Activated CD8-positive, alpha-beta T cell treated with anti-CD3 and anti-CD28 coated beads for 36 hours (primary cell): ENCODE measurements around the gene ACTL10. TPM values are rescaled to one million over a fixed set of nuclear protein-coding genes. Genes with fewer than 3 reads are reported as not detected.

Source experiments
- ATAC-seq: fragments of 200-7000 bp; cut with Tn5 transposase; one replicate; pipeline ENCODE4 v1.10.0; 2021; ENCODE audit warnings: mild to moderate bottlenecking, moderate library complexity
- CTCF ChIA-PET: fragments of 350-600 bp; sonication (Branson Sonifier 250); formaldehyde crosslinking; loops from one replicate; lab custom pipeline; 2021; ENCODE audit warnings: antibody characterized with exemption; lab: Charles Lee
- POLR2A ChIA-PET: fragments of 350-600 bp; sonication (Branson Sonifier 250); formaldehyde crosslinking; loops from one replicate; lab custom pipeline; 2021; ENCODE audit warnings: antibody characterized with exemption; lab: Charles Lee
- DNase-seq: peaks from one replicate; pipeline ENCODE4 v3.0.0-alpha.2; 2020
- H3K27ac Mint-ChIP-seq: one replicate; pipeline ENCODE4 v1.8.0; 2021; ENCODE audit warnings: mild to moderate bottlenecking, mixed read lengths
- H3K27me3 Mint-ChIP-seq: one replicate; pipeline ENCODE4 v1.8.0; 2021; ENCODE audit warnings: mixed read lengths
- H3K36me3 Mint-ChIP-seq: one replicate; pipeline ENCODE4 v1.8.0; 2021; ENCODE audit warnings: low read depth, mixed read lengths
- H3K4me1 Mint-ChIP-seq: one replicate; pipeline ENCODE4 v1.8.0; 2021; ENCODE audit warnings: low read depth, mixed read lengths
- H3K4me3 Mint-ChIP-seq: one replicate; pipeline ENCODE4 v1.8.0; 2021; ENCODE audit warnings: mild to moderate bottlenecking, moderate library complexity, mixed read lengths
- H3K9me3 Mint-ChIP-seq: one replicate; pipeline ENCODE4 v1.8.0; 2021; ENCODE audit warnings: mixed read lengths
- CTCF ChIP-seq: fragments of 200-600 bp; IDR thresholded peaks from one replicate; pipeline ENCODE4 v1.8.0; 2022; ENCODE audit warnings: antibody characterized with exemption, mild to moderate bottlenecking
- intact Hi-C: fragments of 100-400 bp; cut with micrococcal nuclease; formaldehyde crosslinking; loops from one replicate; pipeline ENCODE4 v1.10.0; 2022
- total RNA-seq, 2 experiments: library from RNA; stranded (reverse); gene quantifications; one replicate each; pipeline ENCODE4 v1.2.3, GENCODE V29; 2021

ACTL10 gene
- total RNA-seq, 2 experiments from 2014 or later: 2.4 TPM

DNA sequence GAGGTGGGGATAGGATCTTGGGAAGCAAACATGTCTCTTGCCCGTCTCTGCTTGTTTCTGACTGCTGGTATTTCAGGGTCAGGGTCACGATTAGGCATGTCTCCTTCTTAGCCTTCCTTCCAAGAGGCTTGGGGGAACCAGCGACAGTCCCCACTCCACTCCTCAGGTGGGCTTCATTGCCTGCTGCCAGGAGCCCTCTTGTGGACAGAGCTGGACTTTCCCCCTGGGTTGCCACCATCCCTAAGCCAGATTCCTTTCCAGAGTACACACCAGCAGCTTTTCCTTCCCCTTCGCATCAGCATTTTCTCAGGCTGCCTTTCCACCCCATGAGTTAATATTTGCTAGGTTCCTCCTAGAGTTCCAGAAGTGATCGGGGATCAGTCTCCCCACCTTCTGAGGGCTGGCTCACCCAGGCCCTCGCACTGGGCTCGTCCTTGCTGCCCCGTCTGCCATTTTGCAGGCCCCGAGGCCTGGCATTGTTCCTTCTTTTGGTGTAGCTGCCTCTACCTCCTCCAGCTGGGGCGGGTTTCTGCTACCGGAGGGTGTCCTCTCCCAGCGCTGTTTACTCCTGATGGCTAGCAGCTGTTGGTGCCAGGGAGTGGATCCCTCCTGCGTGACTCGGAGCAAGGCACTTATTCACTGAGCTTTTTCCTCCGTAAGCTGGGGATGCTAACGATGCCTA is 13.4 kb upstream of the ACTL10 start:
- peak; percentile 72 for DNase-seq
- intact Hi-C loops: loop anchor here (5.0 kb wide), 1 partner anchor 196 kb away; no protein-coding TSS in a partner anchor
- POLR2A ChIA-PET: interaction anchor here (0.7 to 1.5 kb wide), 2 partner anchors 11 to 14 kb away, joined by 3 to 11 read pairs; partner anchors contain the start of gene ACTL10
- H3K9me3 Mint-ChIP-seq: no peaks in the 10 kb centered on the region
- H3K4me1 Mint-ChIP-seq: peaks cover 28% of the 10 kb centered on the region
- no peak overlapping the region for H3K4me3 Mint-ChIP-seq
- no peaks in the 10 kb centered on the region for H3K36me3 Mint-ChIP-seq
- TF ChIP-seq CTCF: peak; percentile 71
- ATAC-seq: peak; percentile 77
- H3K27me3 Mint-ChIP-seq: no peaks in the 10 kb centered on the region
- CTCF ChIA-PET: interaction anchor here (0.7 to 2.9 kb wide), 12 partner anchors 10 to 210 kb away, joined by 3 to 20 read pairs (median 4); partner anchors contain the start of genes ACTL10, C20orf144, CBFA2T2 and SNTA1
- H3K27ac Mint-ChIP-seq: no peak overlapping the region

DNA sequence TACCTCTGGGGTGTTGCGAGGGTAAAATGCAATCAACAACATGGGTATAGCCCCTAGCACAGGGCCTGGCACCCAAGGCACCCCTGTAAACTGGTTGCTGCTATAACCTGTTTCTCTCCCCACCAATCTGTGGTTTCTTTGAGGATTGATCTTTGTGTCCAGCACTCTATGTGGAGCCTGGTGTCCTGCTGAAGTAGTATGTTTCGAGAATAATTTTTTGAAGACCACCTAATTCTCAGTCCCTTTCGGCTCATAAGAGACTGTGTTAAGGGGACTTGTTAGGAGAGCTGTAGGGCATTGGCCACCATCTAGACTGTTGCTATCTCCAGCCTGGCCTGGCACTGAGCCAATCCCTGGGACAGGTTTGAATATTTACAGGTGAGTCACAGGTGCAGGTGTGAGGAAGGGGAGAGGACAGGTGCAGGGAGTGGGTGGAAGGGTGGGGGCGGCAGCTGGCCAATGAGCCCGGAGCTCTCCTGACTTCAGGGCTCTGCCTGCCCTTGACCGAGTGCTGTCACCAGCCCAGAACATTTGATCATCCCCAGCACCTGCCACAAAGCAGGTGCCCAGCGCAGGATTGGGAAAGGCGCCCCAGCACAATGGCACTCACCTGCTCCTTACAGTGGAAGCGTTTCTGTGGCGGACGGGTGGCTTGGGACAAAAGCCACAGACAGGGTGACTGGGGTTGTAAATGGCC is 12.7 kb upstream of the ACTL10 start:
- DNase-seq: no peak
- no peak overlapping the region for H3K4me3 Mint-ChIP-seq
- H3K9me3 Mint-ChIP-seq: no peaks in the 10 kb centered on the region
- intact Hi-C loops: loop anchor here (5.0 kb wide), 1 partner anchor 197 kb away; no protein-coding TSS in a partner anchor
- TF ChIP-seq CTCF: no peak
- no peaks in the 10 kb centered on the region for H3K27me3 Mint-ChIP-seq
- H3K36me3 Mint-ChIP-seq: no peaks in the 10 kb centered on the region
- ChIA-PET POLR2A (interaction anchor here (0.7 to 1.5 kb wide), 2 partner anchors 10 to 13 kb away, joined by 3 to 11 read pairs; partner anchors contain the start of gene ACTL10), CTCF (interaction anchor here (0.7 to 2.9 kb wide), 11 partner anchors 10 to 211 kb away, joined by 3 to 20 read pairs (median 4); partner anchors contain the start of genes ACTL10, C20orf144 and SNTA1)
- no peak overlapping the region for H3K27ac Mint-ChIP-seq
- ATAC-seq: no peak
- H3K4me1 Mint-ChIP-seq: peaks cover 23% of the 10 kb centered on the region

- Mint-ChIP-seq H3K27me3 (no peaks in the 10 kb centered on the region), H3K4me1 (peaks cover 17% of the 10 kb centered on the region), H3K36me3 (no peaks in the 10 kb centered on the region), H3K9me3 (no peaks in the 10 kb centered on the region), H3K27ac (no peak overlapping the region), H3K4me3 (no peak overlapping the region)
- intact Hi-C loops: loop anchor here (5.0 kb wide), 1 partner anchor 197 kb away; no protein-coding TSS in a partner anchor
- TF ChIP-seq CTCF: no peak
- ATAC-seq: no peak
- DNase-seq: no peak
- ChIA-PET POLR2A (no interaction called here), CTCF (interaction anchor here (0.6 to 2.3 kb wide), 3 partner anchors 13 to 209 kb away, joined by 3 to 18 read pairs (median 3); partner anchors contain the start of gene ACTL10)
Observed at GRCh38 chr20:33654680-33655161, 12.0 kb upstream of the ACTL10 start.

- Mint-ChIP-seq H3K27ac (no peak overlapping the region), H3K4me3 (no peak overlapping the region), H3K4me1 (peaks cover 15% of the 10 kb centered on the region), H3K27me3 (no peaks in the 10 kb centered on the region), H3K9me3 (no peaks in the 10 kb centered on the region), H3K36me3 (no peaks in the 10 kb centered on the region)
- no peak for TF ChIP-seq CTCF
- intact Hi-C loops: no loop called here
- ChIA-PET POLR2A (no interaction called here), CTCF (interaction anchor here (0.6 to 1.1 kb wide), 2 partner anchors 25 to 209 kb away, joined by 3 read pairs; no protein-coding TSS in a partner anchor)
- ATAC-seq (no peak), DNase-seq (no peak)
Observed at GRCh38 chr20:33655164-33655563, 11.6 kb upstream of the ACTL10 start.
